ENCODE data around the gene ATP6V1B1.

GRCh38 chr2:70999362-70999761, 63.7 kb downstream of the ATP6V1B1 start:
- no peak for TF ChIP-seq EZH2 (IDR thresholded peaks at IDR 0.05; ENCODE audit: borderline replicate concordance, control insufficient read depth, low read depth, low read length)
- no peak for TF ChIP-seq ZBTB33 (IDR thresholded peaks at IDR 0.05)
- no peak for TF ChIP-seq RAD21 (IDR thresholded peaks at IDR 0.05; ENCODE audit: insufficient read depth, low read depth, low read length)
- TF ChIP-seq GATAD2B (conservative IDR thresholded peaks at IDR 0.05; ENCODE audit: low read depth), result no peak
- no peak for TF ChIP-seq ZZZ3 (IDR thresholded peaks at IDR 0.05; ENCODE audit: control insufficient read depth, insufficient read length, low read depth)
- TF ChIP-seq RELA (IDR thresholded peaks at IDR 0.05; ENCODE audit: borderline replicate concordance, partially characterized antibody), result no peak
- no peak for TF ChIP-seq SP1 (IDR thresholded peaks at IDR 0.05; ENCODE audit: low read depth, low read length)
- TF ChIP-seq EP300 (IDR thresholded peaks at IDR 0.05; ENCODE audit: borderline replicate concordance in 1 of 2, control insufficient read depth in 1 of 2, low read depth in 2 of 2, low read length in 2 of 2), result no peak
- no peak for TF ChIP-seq TARDBP (IDR thresholded peaks at IDR 0.05; ENCODE audit: borderline replicate concordance)
- no peak for TF ChIP-seq SIN3A (IDR thresholded peaks at IDR 0.05; ENCODE audit: low read depth, low read length)
- no peak for TF ChIP-seq CHD2 (IDR thresholded peaks at IDR 0.05; ENCODE audit: borderline replicate concordance, low read depth, low read length)
- TF ChIP-seq CTCF (IDR thresholded peaks at IDR 0.05 in 2 of 3, conservative IDR thresholded peaks at IDR 0.05 in 1 of 3; ENCODE audit: control insufficient read depth in 2 of 3, extremely low read depth in 1 of 3, insufficient read depth in 1 of 3, low read depth in 3 of 3, low read length in 3 of 3), result no peak
- TF ChIP-seq ETV6 (conservative IDR thresholded peaks at IDR 0.05 in 1 of 2, IDR thresholded peaks at IDR 0.05 in 1 of 2; ENCODE audit: borderline replicate concordance in 1 of 2, low read depth in 1 of 2), result no peak

Measured in GM12878 (cell line).